H1 (cell line): ENCODE data around the gene LRP11. TPM values are rescaled to one million over a fixed set of nuclear protein-coding genes. Genes with fewer than 3 reads are reported as not detected.

Experiments
- JUN ChIP-seq: IDR thresholded peaks from 2 replicates; pipeline ENCODE4 v1.6.1; 2011; ENCODE audit warnings: low read depth, mild to moderate bottlenecking, improper control_type of control experiment, low read length
- KDM1A ChIP-seq: fragments of 200-600, 300-600 bp; sonication (generic); IDR thresholded peaks from 2 replicates; pipeline ENCODE4 v1.7.1; 2016; ENCODE audit warnings: mild to moderate bottlenecking, low read length, borderline replicate concordance
- polyA plus RNA-seq, 7 experiments: library from polyadenylated mRNA; depleted of rRNA in 3 of 7; stranded (reverse) in 5 of 7; unstranded in 2 of 7; fragments of >200 nt in 5 of 7; fragments of 200-250 nt in 2 of 7; gene quantifications; 1 replicate in 5 of 7; 2 replicates in 1 of 7; 4 replicates in 1 of 7; pipeline versions ENCODE4 v1.2.1 to v1.2.3, GENCODE V29; 2011 to 2013; ENCODE audit warnings: missing spikeins in 2 of 7, mixed read lengths in 2 of 7
- total RNA-seq: library from RNA; stranded (reverse); fragmentation: NEBNext Ultra II Directional; extraction: Animal tissue kit (Norgen Biotek cat#: 25700); gene quantifications from 2 replicates; pipeline ENCODE4 v1.2.1, GENCODE V29; 2021

Gene LRP11
- total and polyA plus RNA-seq, 2 of the 8 experiments (the other 6 are each of a cell fraction or from before 2014, with no cell fraction given), result 11.0 to 20.0 TPM

GRCh38 chr6:149769676-149770075, 94.5 kb downstream of the LRP11 start (continued):
- no peak for TF ChIP-seq JUN
- TF ChIP-seq KDM1A, result no peak

Other genes with a start within 250 kb of the LRP11 start
- gene KATNA1, start 215.6 kb downstream of the LRP11 start, total RNA-seq, result 19.1 and 20.3 TPM in 2 replicates
- gene KATNA1, start 215.6 kb downstream of the LRP11 start, polyA plus RNA-seq (2011; rRNA removed), result 7.3 and 7.6 TPM in 2 replicates
- gene LATS1, start 146.3 kb downstream of the LRP11 start, total RNA-seq, result 20.3 and 21.7 TPM in 2 replicates
- 5.9 and 8.9 TPM in 2 replicates for gene LATS1, start 146.3 kb downstream of the LRP11 start, polyA plus RNA-seq (2011; rRNA removed)
- gene NUP43, start 117.8 kb downstream of the LRP11 start, total RNA-seq, result 76.9 and 83.4 TPM in 2 replicates
- 19.6 and 25.2 TPM in 2 replicates for gene NUP43, start 117.8 kb downstream of the LRP11 start, polyA plus RNA-seq (2011; rRNA removed)
- gene PCMT1, start 114.6 kb downstream of the LRP11 start, total RNA-seq, result 91.3 and 91.4 TPM in 2 replicates
- 76.2 and 84.3 TPM in 2 replicates for gene PCMT1, start 114.6 kb downstream of the LRP11 start, polyA plus RNA-seq (2011; rRNA removed)
- gene RAET1E, start 33.8 kb upstream of the LRP11 start, total RNA-seq, result not detected in 2 replicates
- not detected in 2 replicates for gene RAET1E, start 33.8 kb upstream of the LRP11 start, polyA plus RNA-seq (2011; rRNA removed)
- not detected in 2 replicates for gene RAET1G, start 58.8 kb upstream of the LRP11 start, total RNA-seq
- 0.08 and 0.16 TPM in 2 replicates for gene RAET1G, start 58.8 kb upstream of the LRP11 start, polyA plus RNA-seq (2011; rRNA removed)
- gene ULBP2, start 77.7 kb upstream of the LRP11 start, total RNA-seq, result not detected in 2 replicates
- gene ULBP2, start 77.7 kb upstream of the LRP11 start, polyA plus RNA-seq (2011; rRNA removed), result 0.05 TPM in 1 of 2 replicates, not detected in the other
- 0.42 and 0.60 TPM in 2 replicates for gene ULBP1, start 99.6 kb upstream of the LRP11 start, total RNA-seq
- 0.32 and 0.42 TPM in 2 replicates for gene ULBP1, start 99.6 kb upstream of the LRP11 start, polyA plus RNA-seq (2011; rRNA removed)
- not detected in 2 replicates for gene RAET1L, start 161.2 kb upstream of the LRP11 start, total RNA-seq
- gene RAET1L, start 161.2 kb upstream of the LRP11 start, polyA plus RNA-seq (2011; rRNA removed), result not detected in 2 replicates
- 3.3 and 4.2 TPM in 2 replicates for gene ULBP3, start 204.8 kb upstream of the LRP11 start, total RNA-seq
- gene ULBP3, start 204.8 kb upstream of the LRP11 start, polyA plus RNA-seq (2011; rRNA removed), result 1.8 and 1.9 TPM in 2 replicates